Neural progenitor cell (in vitro differentiated cells): Measurements from ENCODE around the gene SLC2A13. TPM values are rescaled to one million over a fixed set of nuclear protein-coding genes. Genes with fewer than 3 reads are reported as not detected.

ENCODE experiments used
- DNase-seq: peaks from one replicate; pipeline ENCODE4 v3.0.0-alpha.2; 2016; ENCODE audit warnings: low spot score
- H2AFZ ChIP-seq: fragments of 200-600 bp; sonication (generic); replicated peaks from 2 replicates; pipeline ENCODE4 v1.6.1; 2016; ENCODE audit warnings: antibody characterized with exemption
- H3F3A ChIP-seq: fragments of 200-600 bp; sonication (generic); 2 replicates; pipeline ENCODE4 v1.6.1; 2016; ENCODE audit warnings: antibody characterized with exemption, low read depth
- H3K27ac ChIP-seq: fragments of 200-600 bp; sonication (generic); 2 replicates; pipeline ENCODE4 v1.5.1; 2016; ENCODE audit warnings: mild to moderate bottlenecking
- H3K27me3 ChIP-seq: fragments of 200-600 bp; sonication (generic); 2 replicates; pipeline ENCODE4 v1.6.1; 2016; ENCODE audit warnings: mild to moderate bottlenecking, moderate library complexity
- H3K36me3 ChIP-seq: fragments of 200-600 bp; sonication (generic); 2 replicates; pipeline ENCODE4 v1.5.1; 2016
- H3K4me1 ChIP-seq: fragments of 200-600 bp; sonication (generic); 2 replicates; pipeline ENCODE4 v1.6.1; 2016; ENCODE audit warnings: mixed run types
- H3K4me2 ChIP-seq: fragments of 200-600 bp; sonication (generic); 2 replicates; pipeline ENCODE4 v1.6.1; 2016
- H3K4me3 ChIP-seq: fragments of 200-600 bp; sonication (generic); 2 replicates; pipeline ENCODE4 v1.5.1; 2016
- H3K79me2 ChIP-seq: fragments of 200-600 bp; sonication (generic); 2 replicates; pipeline ENCODE4 v1.6.1; 2016; ENCODE audit warnings: low read depth
- H3K9ac ChIP-seq: fragments of 200-600 bp; sonication (generic); 2 replicates; pipeline ENCODE4 v1.6.1; 2016
- H3K9me3 ChIP-seq: fragments of 200-600 bp; sonication (generic); 2 replicates; pipeline ENCODE4 v1.5.1; 2016; ENCODE audit warnings: low read depth
- H4K20me1 ChIP-seq: fragments of 200-600 bp; sonication (generic); 2 replicates; pipeline ENCODE4 v1.6.1; 2016; ENCODE audit warnings: low read depth
- H3K27ac Mint-ChIP-seq: 3 replicates; pipeline ENCODE4 v1.8.0; 2021; ENCODE audit warnings: mixed read lengths
- H3K27me3 Mint-ChIP-seq: 2 replicates; pipeline ENCODE4 v1.8.0; 2022; ENCODE audit warnings: low read depth, mild to moderate bottlenecking, inconsistent platforms, moderate library complexity, mixed read lengths; ENCODE audit not compliant: insufficient read depth
- H3K36me3 Mint-ChIP-seq: 3 replicates; pipeline ENCODE4 v1.8.0; 2021; ENCODE audit warnings: mixed read lengths
- H3K4me1 Mint-ChIP-seq: 3 replicates; pipeline ENCODE4 v1.8.0; 2021; ENCODE audit warnings: mixed read lengths
- H3K4me3 Mint-ChIP-seq: 3 replicates; pipeline ENCODE4 v1.8.0; 2021; ENCODE audit warnings: mild to moderate bottlenecking, moderate library complexity, mixed read lengths
- H3K9me3 Mint-ChIP-seq: 3 replicates; pipeline ENCODE4 v1.8.0; 2020; ENCODE audit warnings: mixed read lengths
- CTCF ChIP-seq: fragments of 200-600 bp; sonication (generic); IDR thresholded peaks from 2 replicates; pipeline ENCODE4 v1.5.1; 2017; ENCODE audit warnings: antibody characterized with exemption, mild to moderate bottlenecking
- EZH2 ChIP-seq: fragments of 200-600 bp; sonication (generic); IDR thresholded peaks from 2 replicates; pipeline ENCODE4 v1.6.1; 2017; ENCODE audit warnings: antibody characterized with exemption, mild to moderate bottlenecking, moderate library complexity
- EZH2phosphoT487 ChIP-seq: fragments of 200-600 bp; sonication (generic); IDR thresholded peaks from 2 replicates; pipeline ENCODE4 v1.6.1; 2017; ENCODE audit warnings: antibody characterized with exemption
- total RNA-seq: library from RNA; depleted of rRNA; stranded (reverse); fragments of >200 nt; gene quantifications from 2 replicates; pipeline ENCODE4 v1.2.3, GENCODE V29; 2015; ENCODE audit warnings: low replicate concordance

Gene SLC2A13
- total RNA-seq, 1 donor from 2014 or later, result 11.1 TPM

- DNase-seq, result no peak
- Histone ChIP-seq H3K4me3 (no peak overlapping the region), H4K20me1 (no peaks in the 10 kb centered on the region), H3K79me2 (no peaks in the 10 kb centered on the region), H2AFZ (peak overlapping the region; percentile 36), H3K9me3 (no peaks in the 10 kb centered on the region), H3K4me2 (no peak overlapping the region), H3F3A (no peaks in the 10 kb centered on the region), H3K27ac (no peak overlapping the region), H3K9ac (no peak overlapping the region), H3K27me3 (no peaks in the 10 kb centered on the region), H3K36me3 (no peaks in the 10 kb centered on the region), H3K4me1 (no peaks in the 10 kb centered on the region)
- Mint-ChIP-seq H3K4me3 (no peak overlapping the region), H3K36me3 (no peaks in the 10 kb centered on the region), H3K27ac (no peak overlapping the region), H3K9me3 (no peaks in the 10 kb centered on the region), H3K27me3 (no peaks in the 10 kb centered on the region), H3K4me1 (no peaks in the 10 kb centered on the region)
- no peak for TF ChIP-seq EZH2
- TF ChIP-seq CTCF, result no peak
- no peak for TF ChIP-seq EZH2phosphoT487
Measured at GRCh38 chr12:40011775-40012129, 94.1 kb downstream of the SLC2A13 start.

- Mint-ChIP-seq H3K4me1 (no peaks in the 10 kb centered on the region), H3K4me3 (no peak overlapping the region), H3K27me3 (no peaks in the 10 kb centered on the region), H3K27ac (no peak overlapping the region), H3K36me3 (no peaks in the 10 kb centered on the region), H3K9me3 (no peaks in the 10 kb centered on the region)
- Histone ChIP-seq H4K20me1 (no peaks in the 10 kb centered on the region), H3K4me2 (no peak overlapping the region), H3K9ac (no peak overlapping the region), H3K79me2 (no peaks in the 10 kb centered on the region), H3F3A (no peaks in the 10 kb centered on the region), H3K36me3 (no peaks in the 10 kb centered on the region), H2AFZ (peak overlapping the region; percentile 36), H3K4me3 (no peak overlapping the region), H3K27me3 (no peaks in the 10 kb centered on the region), H3K9me3 (no peaks in the 10 kb centered on the region), H3K4me1 (no peaks in the 10 kb centered on the region), H3K27ac (no peak overlapping the region)
- no peak for TF ChIP-seq EZH2
- TF ChIP-seq EZH2phosphoT487, result no peak
- peak; percentile 85 for TF ChIP-seq CTCF
- peak; percentile 82 for DNase-seq
Measured at GRCh38 chr12:40010899-40011774, 94.7 kb downstream of the SLC2A13 start.

DNA sequence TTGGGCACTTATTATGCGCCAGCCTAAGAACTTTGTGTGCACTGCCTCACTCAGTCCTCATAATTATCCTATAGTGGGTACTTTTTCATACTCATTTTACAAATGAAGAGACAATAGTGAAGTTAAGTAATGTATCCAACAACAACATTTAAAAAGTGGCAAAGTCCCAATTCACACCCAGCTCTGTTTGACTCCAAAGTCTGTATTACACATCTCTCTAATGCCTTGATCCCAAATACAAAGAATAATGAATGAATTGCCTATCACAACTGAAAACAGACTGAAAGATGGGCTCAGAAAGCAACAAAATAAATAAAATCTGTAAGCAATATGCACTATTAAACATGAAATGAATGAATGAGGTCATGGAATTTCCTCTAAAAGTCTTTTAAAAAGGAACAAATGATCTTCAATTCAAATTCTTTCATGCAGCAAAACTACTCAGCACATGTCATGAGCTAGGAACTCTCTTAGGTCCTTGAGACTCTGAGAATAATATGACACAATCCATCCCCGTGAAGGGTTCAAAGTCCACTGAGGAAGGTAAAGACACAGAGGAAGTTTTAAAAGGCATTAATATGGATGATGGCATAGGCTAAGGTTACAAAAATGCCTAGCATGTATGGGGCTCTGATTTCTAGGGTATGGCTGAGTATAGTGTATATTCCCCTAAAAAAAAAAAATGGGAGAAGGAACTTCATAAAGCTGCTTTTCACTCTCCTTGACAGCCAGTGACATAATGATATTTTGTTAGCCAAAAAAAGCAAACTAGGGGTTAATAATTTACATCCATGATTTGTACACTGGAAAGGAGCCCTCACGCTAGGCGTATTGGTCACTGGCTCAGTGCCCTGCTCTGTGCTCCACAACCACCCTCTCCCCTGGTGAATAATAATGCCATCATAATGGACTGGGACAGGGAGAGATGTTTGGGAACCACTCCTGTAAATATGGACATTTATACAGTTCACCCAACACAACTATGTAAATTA is 103.4 kb downstream of the SLC2A13 start:
- H3K36me3 Mint-ChIP-seq, result peaks cover 28% of the 10 kb centered on the region
- no peaks in the 10 kb centered on the region for H3K4me1 Mint-ChIP-seq
- H3K9me3 Mint-ChIP-seq, result peaks cover 30% of the 10 kb centered on the region
- Histone ChIP-seq H4K20me1 (no peaks in the 10 kb centered on the region), H3K9ac (no peak overlapping the region), H3K4me2 (no peak overlapping the region), H3K4me3 (no peak overlapping the region), H3K79me2 (no peaks in the 10 kb centered on the region), H3K27ac (no peak overlapping the region), H3K36me3 (no peaks in the 10 kb centered on the region), H2AFZ (no peak overlapping the region), H3F3A (no peaks in the 10 kb centered on the region), H3K9me3 (no peaks in the 10 kb centered on the region), H3K27me3 (no peaks in the 10 kb centered on the region), H3K4me1 (no peaks in the 10 kb centered on the region)
- H3K27me3 Mint-ChIP-seq, result no peaks in the 10 kb centered on the region
- DNase-seq, result no peak
- no peak overlapping the region for H3K27ac Mint-ChIP-seq
- no peak overlapping the region for H3K4me3 Mint-ChIP-seq
- TF ChIP-seq EZH2 (no peak), EZH2phosphoT487 (no peak), CTCF (no peak)
